GM10248 (cell line): Measurements from ENCODE around the gene DUS1L.

ENCODE experiments used
- CTCF ChIA-PET: fragments of 300-600 bp; sonication (Branson Sonifier 250); formaldehyde crosslinking; extraction: SDS; loops from one replicate; lab custom pipeline; 2021; ENCODE audit warnings: antibody characterized with exemption; lab: Yijun Ruan, JAX
- POLR2A ChIA-PET: fragments of 350-650 bp; sonication (Branson Sonifier 250); formaldehyde crosslinking; extraction: SDS; loops from one replicate; lab custom pipeline; 2020; ENCODE audit warnings: antibody characterized with exemption; lab: Yijun Ruan, JAX
- DNase-seq: peaks from one replicate; pipeline ENCODE4 v3.0.0; 2012; ENCODE audit errors: extremely low spot score
- TF ChIP-seq, protein P1 (sequence below): IDR thresholded peaks from 2 replicates; pipeline ENCODE4 v1.5.1; 2012; ENCODE audit warnings: mild to moderate bottlenecking, low read depth; ENCODE audit errors: extremely low read depth, missing control alignments, control extremely low read depth

The DUS1L gene

GRCh38 chr17:82085031-82085861, 19.6 kb upstream of the DUS1L start:
- ChIA-PET CTCF (interaction anchor here (1.3 kb wide), 1 partner anchor 9 kb away, joined by 3 read pairs; no protein-coding TSS in a partner anchor), POLR2A (interaction anchor here (1.2 kb wide), 1 partner anchor 9 kb away, joined by 3 read pairs; no protein-coding TSS in a partner anchor)
- TF ChIP-seq, protein P1, sequence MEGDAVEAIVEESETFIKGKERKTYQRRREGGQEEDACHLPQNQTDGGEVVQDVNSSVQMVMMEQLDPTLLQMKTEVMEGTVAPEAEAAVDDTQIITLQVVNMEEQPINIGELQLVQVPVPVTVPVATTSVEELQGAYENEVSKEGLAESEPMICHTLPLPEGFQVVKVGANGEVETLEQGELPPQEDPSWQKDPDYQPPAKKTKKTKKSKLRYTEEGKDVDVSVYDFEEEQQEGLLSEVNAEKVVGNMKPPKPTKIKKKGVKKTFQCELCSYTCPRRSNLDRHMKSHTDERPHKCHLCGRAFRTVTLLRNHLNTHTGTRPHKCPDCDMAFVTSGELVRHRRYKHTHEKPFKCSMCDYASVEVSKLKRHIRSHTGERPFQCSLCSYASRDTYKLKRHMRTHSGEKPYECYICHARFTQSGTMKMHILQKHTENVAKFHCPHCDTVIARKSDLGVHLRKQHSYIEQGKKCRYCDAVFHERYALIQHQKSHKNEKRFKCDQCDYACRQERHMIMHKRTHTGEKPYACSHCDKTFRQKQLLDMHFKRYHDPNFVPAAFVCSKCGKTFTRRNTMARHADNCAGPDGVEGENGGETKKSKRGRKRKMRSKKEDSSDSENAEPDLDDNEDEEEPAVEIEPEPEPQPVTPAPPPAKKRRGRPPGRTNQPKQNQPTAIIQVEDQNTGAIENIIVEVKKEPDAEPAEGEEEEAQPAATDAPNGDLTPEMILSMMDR, result no peak
- DNase-seq, result no peak

DNA sequence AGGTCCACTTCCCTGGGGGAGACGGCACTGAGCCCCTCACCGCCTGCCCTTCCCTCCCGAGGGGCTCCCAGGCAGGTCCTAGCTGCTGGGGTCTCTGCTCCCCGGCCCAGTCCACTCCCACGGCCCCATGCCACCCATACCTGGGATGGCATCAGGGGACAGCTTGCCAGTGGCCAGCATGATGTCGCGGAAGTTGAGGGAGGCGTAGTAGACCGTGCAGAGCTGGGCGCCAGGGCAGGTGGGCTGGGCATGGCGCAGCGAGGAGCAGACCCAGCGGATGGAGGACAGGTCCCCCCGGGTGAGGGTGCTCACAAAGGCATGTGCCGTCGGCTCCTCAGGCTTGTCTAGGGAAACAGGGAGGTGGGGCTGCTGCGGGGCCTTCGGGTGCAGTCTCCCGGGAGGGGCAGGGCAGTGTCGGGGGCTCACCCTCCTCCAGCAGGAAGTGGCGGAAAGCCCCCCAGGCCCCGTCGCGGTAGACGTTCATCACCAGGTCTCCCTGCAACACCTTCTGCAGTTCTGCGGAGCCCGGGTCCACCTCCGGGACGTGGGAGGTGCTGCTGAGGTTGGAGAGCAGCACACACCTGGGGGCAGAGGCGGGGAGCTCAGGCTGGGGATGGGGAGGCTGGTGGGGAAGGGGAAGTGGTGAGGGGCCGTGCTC, 18.9 kb upstream of the DUS1L start:
- DNase-seq, result no peak
- CTCF ChIA-PET, result interaction anchor here (1.3 kb wide), 1 partner anchor 8 kb away, joined by 3 read pairs; no protein-coding TSS in a partner anchor
- POLR2A ChIA-PET, result no interaction called here
- TF ChIP-seq, protein P1, result no peak

DNA sequence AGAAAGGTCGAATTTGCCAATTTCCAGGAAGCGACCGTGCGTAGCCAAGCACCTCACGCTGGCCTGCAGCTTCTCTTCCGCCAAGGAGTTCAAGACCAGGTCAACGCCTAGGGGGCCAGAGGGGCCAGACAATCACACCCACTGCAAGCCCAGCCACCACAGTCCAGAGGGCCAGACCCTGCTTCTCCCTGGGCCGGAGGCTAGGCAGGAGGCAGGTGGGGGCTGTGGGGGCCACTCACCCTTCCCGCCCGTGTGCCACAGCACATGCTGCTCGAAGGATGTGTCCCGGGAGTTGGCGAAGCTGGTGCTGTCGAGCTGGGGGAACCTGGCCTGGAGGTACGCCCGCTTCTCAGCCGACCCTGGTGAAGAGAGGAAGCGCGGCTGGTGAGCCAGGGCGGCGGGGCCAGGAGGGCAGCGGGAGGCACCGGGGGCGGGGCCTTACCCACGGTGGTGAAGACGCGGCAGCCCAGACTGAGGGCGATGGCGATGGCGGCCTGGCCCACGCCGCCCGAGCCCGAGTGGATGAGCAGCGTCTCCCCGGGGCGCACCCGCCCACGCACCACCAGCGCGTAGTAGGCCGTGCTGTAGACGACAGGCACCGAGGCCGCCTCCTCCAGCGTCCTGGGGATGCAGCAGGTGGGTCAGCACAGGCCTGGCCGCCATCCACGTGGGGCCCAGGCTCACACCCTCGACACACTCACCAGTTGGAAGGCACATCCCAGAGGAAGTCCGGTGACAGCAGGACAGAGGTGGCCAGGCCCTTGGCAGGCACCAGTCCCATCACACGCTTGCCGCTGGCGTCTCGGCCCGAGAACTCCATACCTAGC, 18.1 kb upstream of the DUS1L start:
- DNase-seq, result no peak
- ChIA-PET CTCF (no interaction called here), POLR2A (no interaction called here)
- TF ChIP-seq, protein P1, result no peak

GRCh38 chr17:82083009-82083408, 17.4 kb upstream of the DUS1L start:
- no peak for DNase-seq
- CTCF ChIA-PET, result no interaction called here
- POLR2A ChIA-PET, result no interaction called here
- TF ChIP-seq, protein P1, result no peak

GRCh38 chr17:82082456-82082855, 16.9 kb upstream of the DUS1L start:
- TF ChIP-seq, protein P1, result no peak
- no peak for DNase-seq
- POLR2A ChIA-PET, result no interaction called here
- CTCF ChIA-PET, result no interaction called here

DNA sequence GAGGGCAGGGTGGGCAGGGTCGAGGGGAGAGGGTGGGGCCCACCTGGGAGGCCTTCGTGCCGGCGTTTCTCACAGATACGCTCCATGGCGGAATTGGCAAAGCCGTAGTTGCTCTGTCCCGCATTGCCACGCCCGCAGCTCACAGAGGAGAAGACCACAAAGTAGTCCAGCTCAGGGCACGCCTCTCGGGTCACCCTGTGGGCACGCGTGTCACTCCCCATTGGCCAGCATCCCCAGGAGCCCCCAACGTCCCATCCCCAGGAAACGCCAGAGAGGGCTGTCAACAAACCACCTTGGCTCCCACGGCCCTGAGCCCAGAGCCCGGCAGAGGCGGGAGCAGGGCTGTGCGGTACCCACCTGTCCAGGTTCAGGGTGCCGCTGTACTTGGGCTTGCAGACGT, 16.4 kb upstream of the DUS1L start:
- ChIA-PET CTCF (no interaction called here), POLR2A (no interaction called here)
- TF ChIP-seq, protein P1, result no peak
- no peak for DNase-seq
